CD4-positive, alpha-beta T cell (primary cell): ENCODE data around the gene DCP1A. TPM values are rescaled to one million over a fixed set of nuclear protein-coding genes. Genes with fewer than 3 reads are reported as not detected.
A peak's percentile ranks its signal among the peaks of the same experiment; 100 is the strongest.

Experiments used
- ATAC-seq: fragments of 200-7000 bp; cut with Tn5 transposase; one replicate; pipeline ENCODE4 v1.10.0; 2022; ENCODE audit warnings: mild to moderate bottlenecking; ENCODE audit not compliant: poor library complexity
- CTCF ChIA-PET: fragments of 350-600 bp; sonication (Branson Sonifier 250); formaldehyde crosslinking; loops from one replicate; lab custom pipeline; 2021; ENCODE audit warnings: antibody characterized with exemption, inconsistent platforms; lab: Charles Lee
- POLR2A ChIA-PET: fragments of 350-600 bp; sonication (Branson Sonifier 250); formaldehyde crosslinking; loops from one replicate; lab custom pipeline; 2021; ENCODE audit warnings: antibody characterized with exemption, inconsistent platforms; lab: Charles Lee
- DNase-seq, 14 experiments: peaks; one replicate each; pipeline ENCODE4 v3.0.0-alpha.2; 2013 to 2020; ENCODE audit warnings: mixed read lengths in 2 of 14
- H3K27ac ChIP-seq, 2 donors: one replicate each; pipeline versions ENCODE4 v1.5.1 to v1.7.0; 2013; ENCODE audit warnings: low read length in 2 of 2, low read depth in 1 of 2, mild to moderate bottlenecking in 1 of 2
- H3K27me3 ChIP-seq, 2 experiments: 1 replicate in 1 of 2; 2 replicates in 1 of 2; pipeline versions ENCODE4 v1.6.1 to v1.7.0; 2013; ENCODE audit warnings: low read length in 2 of 2, control low read depth in 1 of 2, mild to moderate bottlenecking in 1 of 2, moderate library complexity in 1 of 2; ENCODE audit not compliant: insufficient read depth in 2 of 2, control insufficient read depth in 1 of 2
- H3K36me3 ChIP-seq: one replicate; pipeline ENCODE4 v1.6.1; 2013; ENCODE audit warnings: low read length, control low read depth; ENCODE audit not compliant: insufficient read depth
- H3K4me1 ChIP-seq: one replicate; pipeline ENCODE4 v1.6.1; 2013; ENCODE audit warnings: low read length, control low read depth; ENCODE audit not compliant: insufficient read depth
- H3K4me3 ChIP-seq: one replicate; pipeline ENCODE4 v1.5.1; 2013; ENCODE audit warnings: mild to moderate bottlenecking, low read length, moderate library complexity
- H3K9me3 ChIP-seq, 2 experiments: 1 replicate in 1 of 2; 2 replicates in 1 of 2; pipeline versions ENCODE4 v1.6.1 to v1.7.0; 2013; ENCODE audit warnings: low read length in 2 of 2, mild to moderate bottlenecking in 2 of 2, control low read depth in 1 of 2, moderate library complexity in 1 of 2; ENCODE audit not compliant: control insufficient read depth in 1 of 2, insufficient read depth in 1 of 2
- H3K27ac Mint-ChIP-seq: one replicate; pipeline ENCODE4 v1.8.0; 2020; ENCODE audit warnings: mixed read lengths
- H3K27me3 Mint-ChIP-seq: one replicate; pipeline ENCODE4 v1.8.0; 2021; ENCODE audit warnings: mixed read lengths
- H3K36me3 Mint-ChIP-seq: one replicate; pipeline ENCODE4 v1.8.0; 2021; ENCODE audit warnings: low read depth, mixed read lengths
- H3K4me1 Mint-ChIP-seq: one replicate; pipeline ENCODE4 v1.8.0; 2021; ENCODE audit warnings: low read depth, mixed read lengths
- H3K4me3 Mint-ChIP-seq: one replicate; pipeline ENCODE4 v1.8.0; 2020; ENCODE audit warnings: mild to moderate bottlenecking, mixed read lengths
- H3K9me3 Mint-ChIP-seq: one replicate; pipeline ENCODE4 v1.8.0; 2020; ENCODE audit warnings: mixed read lengths
- CTCF ChIP-seq: fragments of 200-600 bp; IDR thresholded peaks from one replicate; pipeline ENCODE4 v1.8.0; 2022; ENCODE audit warnings: antibody characterized with exemption, mild to moderate bottlenecking
- intact Hi-C, 2 experiments: fragments of 100-400 bp; cut with DNase I in 1 of 2; cut with micrococcal nuclease in 1 of 2; formaldehyde crosslinking; loops; one replicate each; pipeline versions ENCODE4 v1.15.1 to v1.9.0; 2023 to 2025; cut with DNase I, micrococcal nuclease
- total RNA-seq, 174 experiments: library from RNA in 2 of 174; stranded (reverse) in 2 of 174; gene quantifications; one replicate each; pipeline ENCODE4 v1.2.3 and lab custom pipeline; 2021 to 2026

DCP1A gene
- total RNA-seq, 2 experiments from 2014 or later = 58.9 to 60.1 TPM

GRCh38 chr3:53255775-53256703, 91.3 kb downstream of the DCP1A start, which contains the start of gene TKT:
TKT (minus strand) TSS chr3:53256022; CDS start chr3:53255942, 80 bp downstream.
- Mint-ChIP-seq H3K27ac (peak within 1 kb of the TSS; percentile 80), H3K36me3 (peaks cover 8% of the 10 kb centered on the region), H3K4me3 (peak within 1 kb of the TSS; percentile 92), H3K4me1 (peaks cover 39% of the 10 kb centered on the region), H3K27me3 (no peaks in the 10 kb centered on the region), H3K9me3 (no peaks in the 10 kb centered on the region)
- intact Hi-C loops = loop anchor here in 1 of 2 experiments (1.0 to 10.0 kb wide), 5 partner anchors 91 to 626 kb away; partner anchors contain the start of genes ACTR8, DCP1A, RFT1 and STIMATE
- ChIA-PET POLR2A (interaction anchor here (0.8 to 2.9 kb wide), 3 partner anchors 19 to 155 kb away, joined by 3 to 18 read pairs (median 14); partner anchors contain the start of gene DCP1A), CTCF (no interaction called here)
- ATAC-seq (peak; percentile 82), DNase-seq (peak; percentile 62 to 93 (median 76))
- Histone ChIP-seq H3K36me3 (no peaks in the 10 kb centered on the region), H3K27ac (peak within 1 kb of the TSS in 1 of 2 donors; percentile 13), H3K4me1 (peaks cover 44% of the 10 kb centered on the region), H3K4me3 (peak within 1 kb of the TSS; percentile 70), H3K27me3 (no peaks in the 10 kb centered on the region), H3K9me3 (no peaks in the 10 kb centered on the region)
- no peak for TF ChIP-seq CTCF

DNA sequence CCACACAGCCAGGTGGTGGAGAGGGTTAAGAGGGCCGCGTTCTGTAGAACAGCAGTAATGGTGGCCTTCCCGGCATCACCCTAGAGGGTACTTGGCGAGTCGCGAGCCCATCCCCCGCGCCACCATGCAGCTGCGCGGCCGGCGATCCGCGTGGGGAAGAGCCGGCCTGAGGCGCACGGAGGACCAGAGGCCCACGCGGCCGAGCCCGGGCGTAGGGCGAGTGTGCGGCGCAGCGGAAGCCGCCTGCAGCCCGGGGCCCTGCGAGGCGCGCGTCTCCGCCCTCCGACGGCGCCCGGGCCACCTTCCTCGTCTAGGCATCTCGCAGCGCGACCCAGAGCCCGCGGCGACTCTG, 91.9 kb downstream of the DCP1A start:
- Mint-ChIP-seq H3K4me1 (peaks cover 42% of the 10 kb centered on the region), H3K9me3 (no peaks in the 10 kb centered on the region), H3K4me3 (peak overlapping the region; percentile 92), H3K36me3 (peaks cover 8% of the 10 kb centered on the region), H3K27ac (peak overlapping the region; percentile 80), H3K27me3 (no peaks in the 10 kb centered on the region)
- Histone ChIP-seq H3K4me1 (peaks cover 50% of the 10 kb centered on the region), H3K9me3 (no peaks in the 10 kb centered on the region), H3K27me3 (no peaks in the 10 kb centered on the region), H3K27ac (no peak overlapping the region), H3K36me3 (no peaks in the 10 kb centered on the region), H3K4me3 (peak overlapping the region; percentile 70)
- no peak for TF ChIP-seq CTCF
- ChIA-PET CTCF (no interaction called here), POLR2A (interaction anchor here (0.8 to 2.9 kb wide), 3 partner anchors 20 to 154 kb away, joined by 3 to 18 read pairs (median 14); partner anchors contain the start of gene DCP1A)
- intact Hi-C loops = loop anchor here in 1 of 2 experiments (2.0 to 10.0 kb wide), 4 partner anchors 93 to 627 kb away; partner anchors contain the start of genes ACTR8, RFT1 and STIMATE
- peak; percentile 60 for ATAC-seq
- DNase-seq = peak in 9 of 14 experiments; percentile 9 to 74 (median 27)
